Heart right ventricle (tissue), 16 donors: ENCODE results near the gene UBXN11. TPM values are rescaled to one million over a fixed set of nuclear protein-coding genes. Genes with fewer than 3 reads are reported as not detected.
A peak's percentile ranks its signal among the peaks of the same experiment; 100 is the strongest.
"Not testable (repeated sequence)": the region's sequence is repeated elsewhere in the genome, so short reads cannot be mapped to it uniquely, and the experiment has no call there.

Source experiments
- ATAC-seq, 8 donors: fragments of 200-7000 bp; cut with Tn5 transposase; one replicate each; pipeline ENCODE4 v1.9.1; 2020; ENCODE audit warnings: mild to moderate bottlenecking in 8 of 8, moderate library complexity in 8 of 8, moderate number of reproducible peaks in 1 of 8
- DNase-seq, 2 donors: peaks; one replicate each; pipeline ENCODE4 v3.0.0-alpha.2; 2020
- H3K27ac ChIP-seq, 10 donors: fragments of 200-600 bp; sonication (generic) in 2 of 10; one replicate each; pipeline versions ENCODE4 v1.5.0 to v1.8.0; 2020 to 2022; ENCODE audit warnings: mild to moderate bottlenecking in 3 of 10
- H3K27me3 ChIP-seq, 7 donors: fragments of 200-600 bp; one replicate each; pipeline ENCODE4 v1.8.0; 2021 to 2022; ENCODE audit warnings: mild to moderate bottlenecking in 2 of 7
- H3K36me3 ChIP-seq, 9 donors: fragments of 200-600 bp; sonication (generic) in 1 of 9; one replicate each; pipeline versions ENCODE4 v1.5.0 to v1.8.0; 2020 to 2022; ENCODE audit warnings: mild to moderate bottlenecking in 2 of 9
- H3K4me1 ChIP-seq, 9 donors: fragments of 200-600 bp; sonication (generic) in 1 of 9; one replicate each; pipeline versions ENCODE4 v1.5.0 to v1.8.0; 2020 to 2022; ENCODE audit warnings: mild to moderate bottlenecking in 4 of 9
- H3K4me3 ChIP-seq, 10 donors: fragments of 200-600 bp; sonication (generic) in 2 of 10; one replicate each; pipeline versions ENCODE4 v1.5.0 to v1.8.0; 2020 to 2022; ENCODE audit warnings: mild to moderate bottlenecking in 7 of 10, moderate library complexity in 2 of 10
- H3K9me3 ChIP-seq, 11 donors: fragments of 200-600 bp in 10 of 11; sonication (generic) in 2 of 11; one replicate each; pipeline versions ENCODE4 v1.5.0 to v1.8.0; 2013 to 2022; ENCODE audit warnings: mild to moderate bottlenecking in 2 of 11, control low read depth in 1 of 11, moderate library complexity in 1 of 11
- WGBS, 2 donors: extraction: QIAGEN DNeasy Blood & Tissue Kit; methylation state at CpG; one replicate each; pipeline ENCODE4 v1.1.7; 2013; ENCODE audit warnings: inconsistent platforms in 1 of 2; 5-methylcytosine and 5-hydroxymethylcytosine counted together
- intact Hi-C, 10 donors: fragments of 100-400 bp; cut with DNase I; formaldehyde crosslinking; loops; one replicate each; pipeline versions ENCODE4 v1.11.1 to v1.14.2; 2022
- polyA plus RNA-seq, 2 donors: library from polyadenylated mRNA; stranded (reverse); fragments of 200-250 nt; gene quantifications; one replicate each; pipeline ENCODE4 v1.2.3, GENCODE V29; 2013
- total RNA-seq, 10 donors: library from RNA; stranded (reverse); fragmentation: NEBNext Ultra II Directional in 3 of 10; extraction: Animal tissue kit (Norgen Biotek cat#: 25700) in 3 of 10; gene quantifications; one replicate each; pipeline versions ENCODE4 v1.2.1 to v1.2.4, GENCODE V29; 2021 to 2023
- TF ChIP-seq, protein P1 (sequence below), 9 donors: fragments of 200-600 bp; sonication (generic) in 2 of 9; IDR thresholded peaks; one replicate each; pipeline versions ENCODE4 v1.5.0 to v1.8.0; 2021 to 2022; ENCODE audit warnings: antibody characterized with exemption in 9 of 9, mild to moderate bottlenecking in 5 of 9, moderate library complexity in 1 of 9
- donor health status: Arrhythmogenic right ventricular cardiomyopathy.
- donor health status: ischemic (EF 13 %, LVEDD 7.1; RV severe dilation, severe dysfunction).
- donor health status: healthy with polysubstance abuse.
- donor health status: DM: no; HTN: yes; CAD: no.
- donor health status: DM: no; HTN: no; CAD: no.
- donor health status: ischemic (EF 25% LVEDD 6.9; RV normal size, moderate dysfunction).
- donor health status: ischemic (EF 25% LVEDD 5.7; RV mildly dilated, moderate dysfunction).
- donor health status: healthy.
- donor health status: DM: yes; HTN: yes; CAD: no.
- donor health status: Ischemic cardiomyopathy.
- donor health status: ischemic (EF 35%, LVEDD 5.7; RV mildly dilated, moderate dysfunction).
- donor health status: nonischemic (EF 11% LVEDD 7.7; RV severe dilation, severe dysfunction).
- donor health status: DM: yes; HTN: yes; CAD: no.
- donor health status: PGD.
- donor health status: ischemic (EF 29% LVEDD 5.4; RV normal size, mild dysfunction).
- donor health status: nonischemic (EF 23%, LVEDD 6.1; RV moderate dilation, normal function).

UBXN11 gene
- total and polyA plus RNA-seq, 12 donors, result 5.4 to 20.2 (median 8.2) TPM

DNA sequence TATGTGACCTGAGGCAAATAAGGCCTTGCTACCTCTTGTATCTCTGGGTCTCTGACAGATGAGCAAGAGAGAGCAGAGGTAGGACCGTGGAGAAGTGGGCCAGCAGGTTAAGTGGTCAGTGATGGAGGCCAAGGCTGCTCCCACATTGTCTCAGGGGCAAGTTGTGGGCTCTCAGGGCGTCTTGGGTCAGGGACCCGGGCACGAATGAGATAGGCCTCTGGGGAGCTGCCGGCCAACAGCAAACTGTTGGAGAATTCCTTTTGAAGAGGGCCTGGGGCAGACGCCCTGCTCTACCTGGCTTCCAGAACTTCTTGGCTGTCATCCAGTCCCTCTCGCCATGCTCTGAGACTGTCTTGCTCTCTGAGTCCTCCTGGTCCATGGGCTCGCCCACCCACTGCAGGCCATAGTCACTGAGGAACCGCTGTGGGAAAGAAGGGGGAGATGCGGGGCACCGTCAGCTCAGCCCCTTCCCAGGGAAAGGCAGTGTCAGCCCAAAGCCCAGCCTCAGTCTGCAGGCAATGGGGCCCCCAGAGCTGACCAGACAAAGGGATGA, 12.4 kb downstream of the UBXN11 start:
- Histone ChIP-seq H3K4me3 (no peak overlapping the region), H3K27me3 (no peaks in the 10 kb centered on the region), H3K9me3 (no peaks in the 10 kb centered on the region), H3K36me3 (peaks cover 0 to 16% (median 0%) of the 10 kb centered on the region in 9 donors), H3K27ac (no peak overlapping the region), H3K4me1 (peaks cover 0 to 49% (median 8%) of the 10 kb centered on the region in 9 donors)
- TF ChIP-seq, protein P1, sequence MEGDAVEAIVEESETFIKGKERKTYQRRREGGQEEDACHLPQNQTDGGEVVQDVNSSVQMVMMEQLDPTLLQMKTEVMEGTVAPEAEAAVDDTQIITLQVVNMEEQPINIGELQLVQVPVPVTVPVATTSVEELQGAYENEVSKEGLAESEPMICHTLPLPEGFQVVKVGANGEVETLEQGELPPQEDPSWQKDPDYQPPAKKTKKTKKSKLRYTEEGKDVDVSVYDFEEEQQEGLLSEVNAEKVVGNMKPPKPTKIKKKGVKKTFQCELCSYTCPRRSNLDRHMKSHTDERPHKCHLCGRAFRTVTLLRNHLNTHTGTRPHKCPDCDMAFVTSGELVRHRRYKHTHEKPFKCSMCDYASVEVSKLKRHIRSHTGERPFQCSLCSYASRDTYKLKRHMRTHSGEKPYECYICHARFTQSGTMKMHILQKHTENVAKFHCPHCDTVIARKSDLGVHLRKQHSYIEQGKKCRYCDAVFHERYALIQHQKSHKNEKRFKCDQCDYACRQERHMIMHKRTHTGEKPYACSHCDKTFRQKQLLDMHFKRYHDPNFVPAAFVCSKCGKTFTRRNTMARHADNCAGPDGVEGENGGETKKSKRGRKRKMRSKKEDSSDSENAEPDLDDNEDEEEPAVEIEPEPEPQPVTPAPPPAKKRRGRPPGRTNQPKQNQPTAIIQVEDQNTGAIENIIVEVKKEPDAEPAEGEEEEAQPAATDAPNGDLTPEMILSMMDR (IDR thresholded peaks at IDR 0.05), result no peak
- ATAC-seq (no peak), DNase-seq (no peak)
- 85% methylated on average over 11 of the region's 11 CpGs for WGBS, 2 donors
- intact Hi-C loops, result no loop called here

DNA sequence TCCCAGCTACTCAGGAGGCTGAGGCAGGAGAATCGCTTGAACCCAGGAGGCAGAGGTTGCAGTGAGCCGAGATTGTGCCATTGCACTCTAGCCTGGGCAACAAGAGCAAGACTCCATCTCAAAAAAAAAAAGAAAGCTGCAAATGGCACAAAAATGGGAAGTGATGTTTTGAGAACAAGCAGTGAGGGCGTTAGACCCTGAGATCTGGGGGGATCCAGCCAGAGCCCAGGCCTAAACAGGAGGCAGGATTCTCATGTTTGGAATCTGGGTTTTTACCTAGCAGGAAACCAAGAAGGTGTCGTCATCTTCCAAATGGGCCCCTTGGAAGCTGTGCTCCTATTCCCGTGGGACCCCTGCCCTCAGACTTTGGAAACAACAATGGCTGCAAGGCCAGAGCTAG, 13.7 kb downstream of the UBXN11 start:
- H3K4me3 ChIP-seq, ATAC-seq, H3K9me3 ChIP-seq, DNase-seq, H3K27me3 ChIP-seq, intact Hi-C loops: not testable (repeated sequence)
- H3K27ac ChIP-seq, result peak overlapping the region in 1 of 10 donors; percentile 98
- 87 to 91% methylated on average over 4 to 5 of the region's 5 CpGs for WGBS, 2 donors
- peaks cover 0 to 55% (median 14%) of the 10 kb centered on the region in 9 donors for H3K4me1 ChIP-seq
- peaks cover 0 to 16% (median 0%) of the 10 kb centered on the region in 9 donors for H3K36me3 ChIP-seq

DNA sequence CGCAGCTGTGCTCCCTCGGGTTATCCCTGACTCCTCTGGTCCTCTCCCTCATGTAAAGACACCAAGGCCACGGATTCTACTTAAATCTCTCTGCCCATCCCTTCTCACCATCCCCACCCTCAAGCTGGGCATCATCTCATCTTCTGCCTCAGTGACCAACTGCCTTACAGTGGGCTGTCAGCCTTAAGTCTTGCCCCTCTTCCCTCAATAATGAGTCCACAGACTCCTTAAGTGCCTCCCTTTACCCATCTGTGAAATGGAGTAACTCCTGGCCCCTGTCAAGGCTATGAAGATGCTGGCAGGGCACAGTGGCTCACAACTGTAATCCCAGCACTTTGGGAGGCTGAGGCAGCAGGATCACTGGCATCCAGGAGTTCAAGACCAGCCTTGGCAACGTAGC, 14.5 kb downstream of the UBXN11 start:
- H3K36me3 ChIP-seq, result peaks cover 0 to 12% (median 0%) of the 10 kb centered on the region in 9 donors
- 84 to 92% methylated on average over 4 of the region's 4 CpGs for WGBS, 2 donors

DNA sequence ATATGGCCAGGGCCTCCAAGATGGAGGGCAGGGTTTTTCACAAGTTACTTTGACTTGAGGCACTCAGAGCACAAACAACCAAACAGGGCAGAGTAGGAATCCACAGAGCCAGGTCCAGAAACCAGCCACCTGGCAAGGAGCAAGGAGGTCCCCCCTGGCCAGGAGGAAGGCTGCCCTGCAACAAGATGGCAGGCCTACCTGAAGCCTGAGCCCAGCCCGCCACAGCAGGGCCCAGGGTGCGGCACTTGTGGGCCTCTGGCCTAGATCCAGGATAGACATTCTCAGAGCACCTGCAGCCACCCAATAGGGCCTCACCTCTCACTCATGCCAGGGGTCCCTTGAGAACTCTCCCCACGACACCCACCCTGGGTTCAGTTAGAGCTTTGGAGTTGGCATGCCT, 15.0 kb downstream of the UBXN11 start:
- Histone ChIP-seq H3K27ac (peak overlapping the region in 5 of 10 donors; percentile 46 to 98 (median 62)), H3K4me3 (no peak overlapping the region), H3K4me1 (peaks cover 0 to 67% (median 24%) of the 10 kb centered on the region in 9 donors), H3K9me3 (no peaks in the 10 kb centered on the region), H3K27me3 (no peaks in the 10 kb centered on the region), H3K36me3 (peaks cover 0 to 7% (median 0%) of the 10 kb centered on the region in 9 donors)
- TF ChIP-seq, protein P1 (IDR thresholded peaks at IDR 0.05), result no peak
- DNase-seq, result no peak
- no peak for ATAC-seq
- intact Hi-C loops, result no loop called here
- WGBS, 2 donors, result 91 to 94% methylated on average over 3 of the region's 3 CpGs

More for the DNA sequence above, 14.5 kb downstream of the UBXN11 start:
- ATAC-seq, result no peak
- Histone ChIP-seq H3K9me3 (no peaks in the 10 kb centered on the region), H3K4me1 (peaks cover 0 to 62% (median 20%) of the 10 kb centered on the region in 9 donors), H3K27ac (peak overlapping the region in 3 of 10 donors; percentile 48 to 98 (median 76)), H3K4me3 (no peak overlapping the region), H3K27me3 (no peaks in the 10 kb centered on the region)
- no peak for DNase-seq
- intact Hi-C loops, result no loop called here
- TF ChIP-seq, protein P1 (IDR thresholded peaks at IDR 0.05), result no peak

DNA sequence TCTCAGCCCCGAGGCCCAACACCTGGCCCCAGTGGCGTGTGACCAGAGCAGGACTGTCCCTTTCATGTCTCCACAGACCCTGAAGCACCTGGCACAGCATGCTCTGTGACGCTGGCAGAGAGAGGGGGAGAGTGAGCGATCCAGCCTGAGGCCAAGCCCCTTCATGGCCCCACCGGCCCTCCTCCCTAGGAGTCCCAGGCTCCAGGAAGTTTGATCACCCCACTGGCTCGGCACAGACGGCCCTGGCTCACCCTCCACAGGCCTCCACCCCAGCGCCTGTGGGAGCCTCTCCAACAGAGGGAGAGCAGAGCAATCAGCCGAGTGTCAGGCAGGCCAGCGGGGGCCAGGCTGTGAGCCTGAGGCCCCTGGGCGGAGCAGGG, 15.6 kb downstream of the UBXN11 start:
- TF ChIP-seq, protein P1 (IDR thresholded peaks at IDR 0.05), result no peak
- WGBS, 2 donors, result 71 to 84% methylated on average over 11 of the region's 11 CpGs
- ATAC-seq (peak in 4 of 8 donors; percentile 5 to 28 (median 18)), DNase-seq (no peak)
- Histone ChIP-seq H3K27me3 (no peaks in the 10 kb centered on the region), H3K27ac (peak overlapping the region in 6 of 10 donors; percentile 9 to 98 (median 55)), H3K9me3 (no peaks in the 10 kb centered on the region), H3K4me1 (peaks cover 0 to 73% (median 29%) of the 10 kb centered on the region in 9 donors), H3K4me3 (no peak overlapping the region), H3K36me3 (peaks cover 0 to 4% (median 0%) of the 10 kb centered on the region in 9 donors)
- intact Hi-C loops, result no loop called here
